Karpas-422 (cell line): Measurements from ENCODE around the gene IVD. TPM values are rescaled to one million over a fixed set of nuclear protein-coding genes. Genes with fewer than 3 reads are reported as not detected.

Experiments
- DNase-seq: peaks from one replicate; pipeline ENCODE4 v3.0.0-alpha.2; 2015
- H2AFZ ChIP-seq: fragments of 200-600 bp; sonication (generic); 2 replicates; pipeline ENCODE4 v1.6.1; 2014; ENCODE audit warnings: antibody characterized with exemption, low read length, mixed read lengths
- H3K27ac ChIP-seq: fragments of 200-600 bp; sonication (generic); 2 replicates; pipeline ENCODE4 v1.5.1; 2014; ENCODE audit warnings: mild to moderate bottlenecking, low read length, moderate library complexity
- H3K27me3 ChIP-seq: fragments of 200-600 bp; sonication (generic); 2 replicates; pipeline ENCODE4 v1.6.1; 2014; ENCODE audit warnings: low read length, mixed read lengths
- H3K36me3 ChIP-seq: fragments of 200-600 bp; sonication (generic); 2 replicates; pipeline ENCODE4 v1.6.1; 2014; ENCODE audit warnings: low read length, mixed read lengths; ENCODE audit not compliant: insufficient read depth
- H3K4me1 ChIP-seq: fragments of 200-600 bp; sonication (generic); 2 replicates; pipeline ENCODE4 v1.6.1; 2014; ENCODE audit warnings: mild to moderate bottlenecking, low read length, mixed read lengths
- H3K4me2 ChIP-seq: fragments of 200-600 bp; sonication (generic); 2 replicates; pipeline ENCODE4 v1.6.1; 2014; ENCODE audit warnings: low read length, low read depth, mild to moderate bottlenecking; ENCODE audit not compliant: poor library complexity, severe bottlenecking
- H3K4me3 ChIP-seq: fragments of 200-600 bp; sonication (generic); 2 replicates; pipeline ENCODE4 v1.5.1; 2014; ENCODE audit warnings: mild to moderate bottlenecking, antibody characterized with exemption, low read length, mixed read lengths
- H3K79me2 ChIP-seq: fragments of 200-600 bp; sonication (generic); 2 replicates; pipeline ENCODE4 v1.6.1; 2014; ENCODE audit warnings: mild to moderate bottlenecking, low read length, mixed read lengths
- H3K9ac ChIP-seq: fragments of 200-600 bp; sonication (generic); 2 replicates; pipeline ENCODE4 v1.6.0; 2014; ENCODE audit warnings: low read length
- H3K9me2 ChIP-seq: fragments of 200-600 bp; sonication (generic), shearing (Covaris generic); replicated peaks from 2 replicates; pipeline ENCODE4 v1.6.0; 2014; ENCODE audit warnings: mild to moderate bottlenecking, low read length, moderate library complexity; ENCODE audit not compliant: insufficient read depth
- H3K9me3 ChIP-seq: fragments of 300-700, 200-600 bp; sonication (generic); 2 replicates; pipeline ENCODE4 v1.6.1; 2014; ENCODE audit warnings: low read length, mixed read lengths
- H4K20me1 ChIP-seq: fragments of 200-600 bp; sonication (generic); 2 replicates; pipeline ENCODE4 v1.6.1; 2014; ENCODE audit warnings: mild to moderate bottlenecking, antibody characterized with exemption, low read length, low read depth; ENCODE audit not compliant: insufficient read depth
- total RNA-seq: library from RNA; depleted of rRNA; stranded (reverse); fragments of >200 nt; shearing (Covaris generic); gene quantifications from 2 replicates; pipeline ENCODE4 v1.2.3, GENCODE V29; 2014; ENCODE audit warnings: low replicate concordance

IVD gene
- total RNA-seq, 1 experiment from 2014 or later, result 38.1 TPM

GRCh38 chr15:40363611-40364010, 42.0 kb upstream of the IVD start:
- no peaks in the 10 kb centered on the region for H3K9me2 ChIP-seq
- H3K9me3 ChIP-seq, result no peaks in the 10 kb centered on the region
- H3K4me1 ChIP-seq, result peaks cover 22% of the 10 kb centered on the region
- H3K9ac ChIP-seq, result no peak overlapping the region
- no peaks in the 10 kb centered on the region for H3K36me3 ChIP-seq
- no peak overlapping the region for H3K4me3 ChIP-seq
- H3K79me2 ChIP-seq, result no peaks in the 10 kb centered on the region
- H3K4me2 ChIP-seq, result no peak overlapping the region
- no peak overlapping the region for H2AFZ ChIP-seq
- DNase-seq, result no peak
- no peaks in the 10 kb centered on the region for H3K27me3 ChIP-seq
- H3K27ac ChIP-seq, result no peak overlapping the region
- H4K20me1 ChIP-seq, result peaks cover 3% of the 10 kb centered on the region; the same call in 1 of the 2 replicates

DNA sequence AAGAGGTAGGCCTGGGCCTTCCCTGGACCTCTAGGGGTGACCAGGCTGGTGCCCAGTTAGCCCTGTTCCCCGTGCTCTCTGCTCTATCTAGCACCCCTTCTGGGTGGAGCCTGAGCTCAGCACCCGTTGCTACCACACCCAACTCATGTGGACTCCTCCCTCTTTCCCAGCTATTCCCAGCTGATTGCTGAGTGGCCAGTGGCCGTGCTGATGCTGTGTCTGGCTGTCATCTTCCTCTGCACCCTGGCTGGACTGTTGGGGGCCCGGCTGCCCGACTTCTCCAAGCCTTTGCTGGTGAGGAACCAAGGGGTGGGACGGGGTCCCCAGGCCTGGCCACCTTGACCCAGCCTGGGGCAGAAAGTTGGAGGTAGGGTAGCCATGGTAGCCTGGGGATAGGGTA, 41.3 kb upstream of the IVD start:
- Histone ChIP-seq H3K4me3 (no peak overlapping the region), H3K27me3 (no peaks in the 10 kb centered on the region), H3K9me3 (no peaks in the 10 kb centered on the region), H3K36me3 (no peaks in the 10 kb centered on the region), H3K79me2 (no peaks in the 10 kb centered on the region), H3K9ac (no peak overlapping the region), H2AFZ (no peak overlapping the region), H3K4me1 (peaks cover 16% of the 10 kb centered on the region), H3K9me2 (no peaks in the 10 kb centered on the region), H4K20me1 (peaks cover 3% of the 10 kb centered on the region; the same call in 1 of the 2 replicates), H3K4me2 (no peak overlapping the region), H3K27ac (no peak overlapping the region)
- no peak for DNase-seq

GRCh38 chr15:40365016-40365415, 40.6 kb upstream of the IVD start:
- no peaks in the 10 kb centered on the region for H3K9me2 ChIP-seq
- no peak overlapping the region for H3K4me2 ChIP-seq
- H3K9ac ChIP-seq, result no peak overlapping the region
- no peak overlapping the region for H2AFZ ChIP-seq
- no peaks in the 10 kb centered on the region for H3K36me3 ChIP-seq
- DNase-seq, result no peak
- no peaks in the 10 kb centered on the region for H3K79me2 ChIP-seq
- no peaks in the 10 kb centered on the region for H3K27me3 ChIP-seq
- H4K20me1 ChIP-seq, result peaks cover 3% of the 10 kb centered on the region; the same call in 1 of the 2 replicates
- no peaks in the 10 kb centered on the region for H3K9me3 ChIP-seq
- H3K4me1 ChIP-seq, result peaks cover 16% of the 10 kb centered on the region
- H3K27ac ChIP-seq, result no peak overlapping the region
- H3K4me3 ChIP-seq, result no peak overlapping the region

DNA sequence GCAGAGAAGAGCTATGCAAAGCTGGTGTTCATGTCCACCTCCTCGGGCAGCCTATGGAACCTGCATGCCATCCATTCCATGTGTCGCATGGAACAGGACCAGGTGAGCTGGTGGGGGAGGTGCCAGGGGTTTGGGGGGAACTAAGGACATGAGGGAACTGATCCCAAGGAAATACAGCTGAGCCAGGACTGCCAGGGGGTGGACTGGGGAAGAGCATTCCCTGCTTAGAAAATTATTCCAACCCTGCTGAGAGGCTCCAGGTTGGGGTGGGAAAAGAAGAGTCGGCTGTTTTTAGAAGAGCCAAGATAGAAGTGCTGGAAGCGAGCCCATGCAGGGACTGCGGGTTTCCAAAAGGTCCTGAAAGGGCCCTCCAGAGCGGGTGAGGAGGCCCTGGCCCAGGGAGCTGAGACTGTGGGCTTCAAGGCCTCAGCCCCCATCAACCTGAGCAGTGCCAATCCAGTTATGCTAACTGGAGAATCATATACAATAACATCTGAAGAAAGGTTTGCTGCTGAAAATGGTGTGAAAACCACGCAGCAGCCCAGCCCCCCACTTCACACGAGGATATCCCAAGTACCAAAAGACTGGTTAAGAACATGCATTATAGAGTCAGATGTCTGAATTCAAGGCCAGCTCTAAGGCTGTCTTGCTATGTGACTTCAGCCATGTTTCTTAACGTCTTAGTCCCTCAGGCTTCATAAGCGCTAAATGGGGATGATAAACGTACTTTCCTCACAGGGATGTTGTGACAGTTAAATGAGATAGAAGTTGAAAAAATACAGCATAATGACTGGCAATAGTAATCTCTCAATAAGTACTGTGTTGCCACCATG, 39.8 kb upstream of the IVD start:
- Histone ChIP-seq H2AFZ (no peak overlapping the region), H3K79me2 (no peaks in the 10 kb centered on the region), H3K9ac (no peak overlapping the region), H3K9me2 (no peaks in the 10 kb centered on the region), H3K27ac (no peak overlapping the region), H3K4me1 (peaks cover 16% of the 10 kb centered on the region), H3K27me3 (no peaks in the 10 kb centered on the region), H4K20me1 (peaks cover 3% of the 10 kb centered on the region; the same call in 1 of the 2 replicates), H3K4me3 (no peak overlapping the region), H3K9me3 (no peaks in the 10 kb centered on the region), H3K4me2 (peak overlapping the region; percentile 6), H3K36me3 (no peaks in the 10 kb centered on the region)
- no peak for DNase-seq

DNA sequence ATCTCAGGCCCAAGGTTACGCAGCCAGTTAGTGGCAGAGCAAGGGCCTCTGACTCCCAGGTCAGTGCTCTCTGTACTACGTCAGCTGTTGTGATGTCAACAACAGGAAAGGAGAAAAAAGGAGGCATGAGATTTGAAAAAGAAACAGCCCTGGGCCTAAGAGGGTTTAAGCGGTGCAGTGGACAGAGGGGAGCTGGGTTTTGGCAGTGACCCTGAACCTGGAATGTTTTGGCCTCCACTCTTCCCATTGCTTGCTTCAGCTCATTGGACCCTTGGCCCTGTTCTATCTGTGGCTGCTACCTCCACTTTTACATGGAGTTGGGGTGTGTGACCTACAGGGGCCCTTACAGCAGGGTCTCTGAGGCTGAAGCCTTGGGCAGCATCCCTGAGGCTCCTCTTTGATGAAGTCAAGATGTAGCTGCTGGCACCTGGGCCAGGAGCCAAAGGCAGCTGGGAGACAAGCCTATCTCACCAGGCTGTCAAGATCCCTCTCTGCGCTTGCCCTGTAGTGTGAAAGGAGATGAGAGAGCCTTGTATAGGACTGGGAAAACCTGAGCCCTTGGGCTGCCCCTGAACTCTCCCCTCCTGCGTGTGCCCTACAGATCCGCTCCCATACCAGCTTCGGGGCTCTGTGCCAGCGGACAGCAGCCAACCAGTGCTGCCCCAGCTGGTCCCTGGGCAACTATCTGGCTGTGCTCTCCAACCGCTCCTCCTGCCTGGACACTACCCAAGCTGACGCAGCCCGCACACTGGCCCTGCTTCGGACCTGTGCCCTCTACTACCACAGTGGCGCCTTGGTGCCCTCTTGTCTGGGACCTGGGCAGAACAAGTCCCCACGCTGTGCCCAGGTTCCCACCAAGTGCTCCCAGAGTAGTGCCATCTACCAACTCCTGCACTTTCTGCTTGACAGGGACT, 38.9 kb upstream of the IVD start:
- Histone ChIP-seq H3K4me1 (peaks cover 16% of the 10 kb centered on the region), H3K79me2 (no peaks in the 10 kb centered on the region), H3K4me3 (peak overlapping the region; percentile 72), H3K36me3 (no peaks in the 10 kb centered on the region), H3K9me3 (no peaks in the 10 kb centered on the region), H2AFZ (peak overlapping the region; percentile 99; the same call in 1 of the 2 replicates), H3K27me3 (no peaks in the 10 kb centered on the region), H3K9ac (peak overlapping the region; percentile 81), H3K27ac (no peak overlapping the region), H3K9me2 (no peaks in the 10 kb centered on the region), H4K20me1 (0 out of 2 replicates have a peak, but pooled peaks cover 3% of the 10 kb centered on the region), H3K4me2 (peak overlapping the region; percentile 84)
- DNase-seq, result no peak

GRCh38 chr15:40367371-40367685, 38.3 kb upstream of the IVD start:
- H3K4me1 ChIP-seq, result peaks cover 16% of the 10 kb centered on the region
- no peaks in the 10 kb centered on the region for H3K79me2 ChIP-seq
- H2AFZ ChIP-seq, result peak overlapping the region; percentile 99
- H3K4me3 ChIP-seq, result peak overlapping the region; percentile 72
- DNase-seq, result no peak
- no peaks in the 10 kb centered on the region for H3K9me3 ChIP-seq
- H3K36me3 ChIP-seq, result no peaks in the 10 kb centered on the region
- no peaks in the 10 kb centered on the region for H3K9me2 ChIP-seq
- no peak overlapping the region for H3K27ac ChIP-seq
- 0 out of 2 replicates have a peak, but pooled peaks cover 3% of the 10 kb centered on the region for H4K20me1 ChIP-seq
- H3K9ac ChIP-seq, result peak overlapping the region; percentile 81
- H3K27me3 ChIP-seq, result no peaks in the 10 kb centered on the region
- H3K4me2 ChIP-seq, result peak overlapping the region; percentile 84

DNA sequence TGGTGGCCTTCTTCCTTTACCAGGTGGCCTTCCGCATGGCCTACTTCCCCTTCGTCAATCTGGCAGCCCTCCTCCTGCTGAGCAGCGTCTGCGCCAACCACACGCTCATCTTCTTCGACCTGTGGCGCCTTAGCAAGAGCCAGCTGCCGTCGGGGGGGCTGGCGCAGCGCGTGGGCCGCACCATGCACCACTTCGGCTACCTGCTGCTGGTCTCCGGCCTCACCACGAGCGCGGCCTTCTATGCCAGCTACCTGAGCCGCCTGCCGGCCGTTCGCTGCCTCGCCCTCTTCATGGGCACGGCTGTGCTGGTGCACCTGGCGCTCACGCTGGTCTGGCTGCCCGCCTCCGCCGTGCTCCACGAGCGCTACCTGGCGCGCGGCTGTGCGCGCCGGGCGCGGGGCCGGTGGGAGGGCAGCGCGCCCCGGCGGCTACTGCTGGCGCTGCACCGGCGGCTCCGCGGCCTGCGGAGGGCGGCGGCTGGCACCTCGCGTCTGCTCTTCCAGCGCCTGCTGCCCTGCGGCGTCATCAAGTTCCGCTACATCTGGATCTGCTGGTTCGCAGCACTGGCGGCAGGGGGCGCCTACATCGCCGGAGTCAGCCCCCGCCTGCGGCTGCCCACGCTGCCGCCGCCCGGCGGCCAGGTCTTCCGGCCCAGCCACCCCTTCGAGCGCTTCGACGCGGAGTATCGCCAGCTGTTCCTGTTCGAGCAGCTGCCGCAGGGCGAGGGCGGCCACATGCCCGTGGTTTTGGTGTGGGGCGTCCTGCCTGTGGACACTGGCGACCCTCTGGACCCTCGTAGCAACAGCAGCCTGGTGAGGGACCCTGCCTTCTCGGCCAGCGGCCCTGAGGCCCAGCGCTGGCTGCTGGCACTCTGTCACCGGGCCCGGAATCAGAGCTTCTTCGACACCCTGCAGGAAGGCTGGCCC, 37.6 kb upstream of the IVD start:
- Histone ChIP-seq H3K9me2 (no peaks in the 10 kb centered on the region), H2AFZ (peak overlapping the region; percentile 99), H3K36me3 (no peaks in the 10 kb centered on the region), H3K79me2 (no peaks in the 10 kb centered on the region), H3K27me3 (no peaks in the 10 kb centered on the region), H3K27ac (no peak overlapping the region), H3K4me3 (peak overlapping the region; percentile 72), H3K9me3 (no peaks in the 10 kb centered on the region), H4K20me1 (0 out of 2 replicates have a peak, but pooled peaks cover 3% of the 10 kb centered on the region), H3K4me1 (peaks cover 16% of the 10 kb centered on the region), H3K4me2 (peak overlapping the region; percentile 84), H3K9ac (peak overlapping the region; percentile 81)
- DNase-seq, result peak; percentile 97
